A549 (cell line): Measurements from ENCODE around the gene ZFYVE28.

ENCODE experiments used
- HEYL ChIP-seq: fragments of 250-450 bp; sonication (Bioruptor Pico); IDR thresholded peaks from 2 replicates; pipeline ENCODE4 v1.8.0; 2021; ENCODE audit warnings: mild to moderate bottlenecking, moderate library complexity
- TF ChIP-seq, protein P1 (sequence below): fragments of >200 bp; sonication (Bioruptor Twin); formaldehyde crosslinking; IDR thresholded peaks from 3 replicates; pipeline ENCODE4 v1.5.1; 2016

DNA sequence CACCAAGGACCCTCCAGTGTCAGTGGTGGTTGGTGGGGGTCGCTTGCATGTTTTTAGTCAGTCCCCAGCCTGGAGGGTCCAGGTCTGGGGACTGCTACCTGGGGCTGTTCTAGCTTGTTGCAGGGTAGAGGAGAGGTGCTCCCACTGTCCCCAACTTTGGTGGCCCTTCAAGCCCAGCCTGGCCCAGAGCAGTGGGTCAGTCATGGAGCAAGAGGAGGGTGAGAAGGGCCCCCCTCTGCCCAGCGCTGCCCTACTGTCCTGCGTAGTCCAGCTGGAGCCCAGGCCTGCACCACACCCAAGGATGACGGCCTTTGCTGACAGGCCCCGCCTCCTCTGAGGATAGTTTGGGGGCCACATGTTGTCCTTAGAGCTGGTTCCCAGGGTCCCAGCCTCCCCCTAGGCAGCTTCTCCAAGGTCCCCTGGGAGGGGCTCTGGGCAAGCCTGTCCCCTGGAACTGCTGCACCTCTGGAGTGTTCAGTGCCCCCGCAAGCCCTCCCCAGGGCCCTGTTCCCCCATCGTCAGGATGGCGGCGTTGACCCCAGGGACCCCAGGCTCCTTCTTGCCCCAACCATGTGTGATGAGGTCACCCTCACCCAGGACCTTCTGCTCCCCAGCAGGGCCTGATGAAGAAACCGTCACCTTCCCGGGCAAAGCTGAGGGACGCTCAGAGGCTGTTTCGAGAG lies 7.1 kb upstream of the ZFYVE28 start:
- TF ChIP-seq, protein P1, sequence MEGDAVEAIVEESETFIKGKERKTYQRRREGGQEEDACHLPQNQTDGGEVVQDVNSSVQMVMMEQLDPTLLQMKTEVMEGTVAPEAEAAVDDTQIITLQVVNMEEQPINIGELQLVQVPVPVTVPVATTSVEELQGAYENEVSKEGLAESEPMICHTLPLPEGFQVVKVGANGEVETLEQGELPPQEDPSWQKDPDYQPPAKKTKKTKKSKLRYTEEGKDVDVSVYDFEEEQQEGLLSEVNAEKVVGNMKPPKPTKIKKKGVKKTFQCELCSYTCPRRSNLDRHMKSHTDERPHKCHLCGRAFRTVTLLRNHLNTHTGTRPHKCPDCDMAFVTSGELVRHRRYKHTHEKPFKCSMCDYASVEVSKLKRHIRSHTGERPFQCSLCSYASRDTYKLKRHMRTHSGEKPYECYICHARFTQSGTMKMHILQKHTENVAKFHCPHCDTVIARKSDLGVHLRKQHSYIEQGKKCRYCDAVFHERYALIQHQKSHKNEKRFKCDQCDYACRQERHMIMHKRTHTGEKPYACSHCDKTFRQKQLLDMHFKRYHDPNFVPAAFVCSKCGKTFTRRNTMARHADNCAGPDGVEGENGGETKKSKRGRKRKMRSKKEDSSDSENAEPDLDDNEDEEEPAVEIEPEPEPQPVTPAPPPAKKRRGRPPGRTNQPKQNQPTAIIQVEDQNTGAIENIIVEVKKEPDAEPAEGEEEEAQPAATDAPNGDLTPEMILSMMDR = no peak
- no peak for TF ChIP-seq HEYL (CRISPR knock-in tag)
